ENCODE measurements around the gene PNKP.
A peak's percentile ranks its signal among the peaks of the same experiment; 100 is the strongest.

The PNKP gene

DNA sequence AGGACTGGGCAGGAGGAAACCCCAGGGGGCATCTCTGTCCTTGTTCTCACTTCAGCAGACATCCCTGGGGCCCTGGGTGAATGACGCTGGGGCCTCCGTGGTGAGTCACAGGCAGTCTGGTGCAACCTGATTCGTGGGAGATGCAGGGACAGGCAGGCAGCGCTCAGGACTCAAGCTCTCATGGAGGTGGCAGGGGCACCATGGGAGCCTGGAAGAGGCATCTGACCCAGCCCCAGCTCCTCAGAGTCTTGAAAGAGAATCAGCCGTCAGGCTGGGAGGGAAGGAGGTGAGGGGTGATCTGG lies 30.4 kb downstream of the PNKP start:
- H3K4me1 ChIP-seq (ENCODE audit: control insufficient read depth, insufficient read depth, low read length) = no peaks in the 10 kb centered on the region
- no peaks in the 10 kb centered on the region for H3K9me3 ChIP-seq (ENCODE audit: control insufficient read depth, insufficient read depth, low read depth, low read length)
- H3K27ac ChIP-seq (ENCODE audit: extremely low read depth, low read depth, low read length) = no peak overlapping the region
- POLR2A ChIA-PET = interaction anchor here (1.2 to 1.4 kb wide), 3 partner anchors 11 to 28 kb away, joined by 3 to 7 read pairs (median 4); partner anchors contain the start of gene PTOV1
- CTCF ChIA-PET = no interaction called here
- H3K4me3 ChIP-seq (ENCODE audit: low read depth, low read length) = no peak overlapping the region
- peaks cover 10 to 91% of the 10 kb centered on the region in 2 experiments for H3K36me3 ChIP-seq (ENCODE audit: control insufficient read depth in 2 of 2, insufficient read depth in 1 of 2, low read length in 2 of 2)
- TF ChIP-seq GLIS2 (tag by site-specific recombination; IDR thresholded peaks at IDR 0.05) = peak; percentile 16; the same call in 1 of the 2 replicates
- TF ChIP-seq ZBTB20 (tag by site-specific recombination; IDR thresholded peaks at IDR 0.05) = no peak
- TF ChIP-seq GLIS1 (tag by site-specific recombination; IDR thresholded peaks at IDR 0.05) = peak; percentile 57
- TF ChIP-seq IKZF3 (tag by site-specific recombination; IDR thresholded peaks at IDR 0.05) = no peak

DNA sequence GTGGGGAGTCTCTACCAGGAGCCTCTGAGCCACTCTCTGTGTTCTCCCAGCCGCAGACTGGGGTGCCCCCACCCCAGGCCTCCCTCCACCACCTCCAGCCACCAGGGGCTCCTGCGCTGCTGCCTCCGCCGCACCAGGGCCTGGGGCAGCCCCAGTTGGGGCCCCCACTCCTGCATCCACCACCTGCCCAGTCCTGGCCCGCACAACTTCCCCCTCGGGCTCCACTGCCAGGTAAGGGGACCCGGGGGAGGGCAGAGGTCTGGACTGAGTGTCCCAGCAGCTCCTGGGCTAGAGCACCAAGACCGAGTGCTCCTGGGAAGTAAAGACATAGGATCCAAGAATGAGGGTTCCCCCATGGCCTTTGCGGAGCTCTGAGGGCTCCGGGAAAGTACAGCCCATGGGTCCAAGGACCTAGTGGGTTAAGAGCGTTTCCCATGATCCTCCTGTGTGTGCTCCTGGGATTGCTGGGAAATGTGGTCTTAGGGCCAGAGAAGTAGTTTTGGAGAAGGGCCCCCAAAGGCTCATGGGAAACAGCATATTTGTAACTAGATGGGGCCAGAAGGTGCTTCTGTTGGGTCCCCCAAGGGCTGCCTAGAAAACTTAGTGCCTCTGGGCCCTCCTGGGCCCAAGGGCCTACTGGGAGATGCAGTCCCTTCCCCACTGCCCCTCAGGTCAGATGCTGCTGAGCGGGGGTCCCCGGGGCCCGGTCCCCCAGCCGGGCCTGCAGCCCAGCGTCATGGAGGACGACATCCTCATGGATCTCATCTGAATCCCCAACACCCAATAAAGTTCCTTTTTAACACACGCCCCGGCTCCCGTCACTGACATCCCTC lies 31.0 kb downstream of the PNKP start:
- Histone ChIP-seq H3K4me3 (ENCODE audit: low read depth, low read length) (no peak overlapping the region), H3K9me3 (ENCODE audit: control insufficient read depth, insufficient read depth, low read depth, low read length) (no peaks in the 10 kb centered on the region), H3K27ac (ENCODE audit: extremely low read depth, low read depth, low read length) (no peak overlapping the region), H3K36me3 (ENCODE audit: control insufficient read depth in 2 of 2, insufficient read depth in 1 of 2, low read length in 2 of 2) (peaks cover 10 to 95% of the 10 kb centered on the region in 2 experiments), H3K4me1 (ENCODE audit: control insufficient read depth, insufficient read depth, low read length) (no peaks in the 10 kb centered on the region)
- TF ChIP-seq, protein P1, sequence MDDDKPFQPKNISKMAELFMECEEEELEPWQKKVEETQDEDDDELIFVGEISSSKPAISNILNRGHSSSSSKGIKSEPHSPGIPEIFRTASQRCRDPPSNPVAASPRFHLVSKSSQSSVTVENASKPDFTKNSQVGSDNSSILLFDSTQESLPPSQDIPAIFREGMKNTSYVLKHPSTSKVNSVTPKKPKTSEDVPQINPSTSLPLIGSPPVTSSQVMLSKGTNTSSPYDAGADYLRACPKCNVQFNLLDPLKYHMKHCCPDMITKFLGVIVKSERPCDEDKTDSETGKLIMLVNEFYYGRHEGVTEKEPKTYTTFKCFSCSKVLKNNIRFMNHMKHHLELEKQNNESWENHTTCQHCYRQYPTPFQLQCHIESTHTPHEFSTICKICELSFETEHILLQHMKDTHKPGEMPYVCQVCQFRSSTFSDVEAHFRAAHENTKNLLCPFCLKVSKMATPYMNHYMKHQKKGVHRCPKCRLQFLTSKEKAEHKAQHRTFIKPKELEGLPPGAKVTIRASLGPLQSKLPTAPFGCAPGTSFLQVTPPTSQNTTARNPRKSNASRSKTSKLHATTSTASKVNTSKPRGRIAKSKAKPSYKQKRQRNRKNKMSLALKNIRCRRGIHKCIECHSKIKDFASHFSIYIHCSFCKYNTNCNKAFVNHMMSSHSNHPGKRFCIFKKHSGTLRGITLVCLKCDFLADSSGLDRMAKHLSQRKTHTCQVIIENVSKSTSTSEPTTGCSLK (tag by site-specific recombination; IDR thresholded peaks at IDR 0.05) = no peak
- TF ChIP-seq ZBTB1 (tag by site-specific recombination; IDR thresholded peaks at IDR 0.05) (no peak), ZNF146 (tag by site-specific recombination; IDR thresholded peaks at IDR 0.05) (no peak), ZNF239 (tag by site-specific recombination; IDR thresholded peaks at IDR 0.05) (no peak), ZSCAN30 (tag by site-specific recombination; IDR thresholded peaks at IDR 0.05) (no peak)
- TF ChIP-seq, protein P2, sequence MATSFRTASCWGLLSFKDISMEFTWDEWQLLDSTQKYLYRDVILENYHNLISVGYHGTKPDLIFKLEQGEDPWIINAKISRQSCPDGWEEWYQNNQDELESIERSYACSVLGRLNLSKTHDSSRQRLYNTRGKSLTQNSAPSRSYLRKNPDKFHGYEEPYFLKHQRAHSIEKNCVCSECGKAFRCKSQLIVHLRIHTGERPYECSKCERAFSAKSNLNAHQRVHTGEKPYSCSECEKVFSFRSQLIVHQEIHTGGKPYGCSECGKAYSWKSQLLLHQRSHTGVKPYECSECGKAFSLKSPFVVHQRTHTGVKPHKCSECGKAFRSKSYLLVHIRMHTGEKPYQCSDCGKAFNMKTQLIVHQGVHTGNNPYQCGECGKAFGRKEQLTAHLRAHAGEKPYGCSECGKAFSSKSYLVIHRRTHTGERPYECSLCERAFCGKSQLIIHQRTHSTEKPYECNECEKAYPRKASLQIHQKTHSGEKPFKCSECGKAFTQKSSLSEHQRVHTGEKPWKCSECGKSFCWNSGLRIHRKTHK (tag by site-specific recombination; IDR thresholded peaks at IDR 0.05) = no peak
- ChIA-PET POLR2A (interaction anchor here (1.2 to 1.9 kb wide), 3 partner anchors 12 to 29 kb away, joined by 3 to 7 read pairs (median 6); no protein-coding TSS in a partner anchor), CTCF (no interaction called here)

DNA sequence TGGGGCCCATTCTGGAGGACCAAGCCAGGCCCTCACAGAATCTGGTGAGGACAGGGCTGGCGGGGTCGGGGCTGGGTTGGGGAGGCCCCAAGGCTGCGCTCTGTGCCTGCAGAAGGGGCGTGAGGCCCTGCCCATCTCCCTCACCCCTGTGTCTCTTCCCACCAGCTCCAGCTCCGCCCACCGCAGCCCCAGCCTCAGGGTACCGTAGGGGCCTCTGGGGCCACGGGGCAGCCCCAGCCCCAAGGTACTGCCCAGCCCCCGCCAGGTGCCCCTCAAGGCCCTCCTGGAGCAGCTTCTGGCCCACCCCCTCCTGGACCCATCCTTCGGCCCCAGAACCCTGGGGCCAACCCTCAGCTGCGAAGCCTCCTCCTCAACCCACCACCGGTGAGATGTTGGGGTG lies 31.8 kb downstream of the PNKP start:
- H3K36me3 ChIP-seq (ENCODE audit: control insufficient read depth in 2 of 2, insufficient read depth in 1 of 2, low read length in 2 of 2) = peaks cover 5 to 98% of the 10 kb centered on the region in 2 experiments
- CTCF ChIA-PET = no interaction called here
- POLR2A ChIA-PET = interaction anchor here (1.3 to 1.9 kb wide), 2 partner anchors 9 to 12 kb away, joined by 6 read pairs; no protein-coding TSS in a partner anchor
- no peak overlapping the region for H3K4me3 ChIP-seq (ENCODE audit: low read depth, low read length)
- H3K27ac ChIP-seq (ENCODE audit: extremely low read depth, low read depth, low read length) = no peak overlapping the region
- H3K9me3 ChIP-seq (ENCODE audit: control insufficient read depth, insufficient read depth, low read depth, low read length) = no peaks in the 10 kb centered on the region
- H3K4me1 ChIP-seq (ENCODE audit: control insufficient read depth, insufficient read depth, low read length) = no peaks in the 10 kb centered on the region
- TF ChIP-seq ZNF529 (tag by site-specific recombination; IDR thresholded peaks at IDR 0.05; ENCODE audit: insufficient replicate concordance) (no peak), ZNF221 (tag by site-specific recombination; IDR thresholded peaks at IDR 0.05; ENCODE audit: borderline replicate concordance) (no peak), ZNF76 (tag by site-specific recombination; IDR thresholded peaks at IDR 0.05; ENCODE audit: borderline replicate concordance, low read depth) (no peak), ZNF214 (tag by site-specific recombination; IDR thresholded peaks at IDR 0.05; ENCODE audit: borderline replicate concordance) (no peak), ZSCAN30 (tag by site-specific recombination; IDR thresholded peaks at IDR 0.05) (no peak), ZEB2 (tag by site-specific recombination; IDR thresholded peaks at IDR 0.05) (no peak), ZNF596 (tag by site-specific recombination; IDR thresholded peaks at IDR 0.05) (no peak), OVOL3 (tag by site-specific recombination; IDR thresholded peaks at IDR 0.05) (no peak), ZBTB8A (tag by site-specific recombination; IDR thresholded peaks at IDR 0.05) (no peak), ZNF202 (tag by site-specific recombination; IDR thresholded peaks at IDR 0.05; ENCODE audit: borderline replicate concordance) (no peak), ZNF239 (tag by site-specific recombination; IDR thresholded peaks at IDR 0.05) (no peak), ZNF768 (tag by site-specific recombination; IDR thresholded peaks at IDR 0.05) (no peak)
- TF ChIP-seq, protein P3, sequence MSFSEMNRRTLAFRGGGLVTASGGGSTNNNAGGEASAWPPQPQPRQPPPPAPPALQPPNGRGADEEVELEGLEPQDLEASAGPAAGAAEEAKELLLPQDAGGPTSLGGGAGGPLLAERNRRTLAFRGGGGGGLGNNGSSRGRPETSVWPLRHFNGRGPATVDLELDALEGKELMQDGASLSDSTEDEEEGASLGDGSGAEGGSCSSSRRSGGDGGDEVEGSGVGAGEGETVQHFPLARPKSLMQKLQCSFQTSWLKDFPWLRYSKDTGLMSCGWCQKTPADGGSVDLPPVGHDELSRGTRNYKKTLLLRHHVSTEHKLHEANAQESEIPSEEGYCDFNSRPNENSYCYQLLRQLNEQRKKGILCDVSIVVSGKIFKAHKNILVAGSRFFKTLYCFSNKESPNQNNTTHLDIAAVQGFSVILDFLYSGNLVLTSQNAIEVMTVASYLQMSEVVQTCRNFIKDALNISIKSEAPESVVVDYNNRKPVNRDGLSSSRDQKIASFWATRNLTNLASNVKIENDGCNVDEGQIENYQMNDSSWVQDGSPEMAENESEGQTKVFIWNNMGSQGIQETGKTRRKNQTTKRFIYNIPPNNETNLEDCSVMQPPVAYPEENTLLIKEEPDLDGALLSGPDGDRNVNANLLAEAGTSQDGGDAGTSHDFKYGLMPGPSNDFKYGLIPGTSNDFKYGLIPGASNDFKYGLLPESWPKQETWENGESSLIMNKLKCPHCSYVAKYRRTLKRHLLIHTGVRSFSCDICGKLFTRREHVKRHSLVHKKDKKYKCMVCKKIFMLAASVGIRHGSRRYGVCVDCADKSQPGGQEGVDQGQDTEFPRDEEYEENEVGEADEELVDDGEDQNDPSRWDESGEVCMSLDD (tag by site-specific recombination; IDR thresholded peaks at IDR 0.05) = no peak
- TF ChIP-seq, protein P4, sequence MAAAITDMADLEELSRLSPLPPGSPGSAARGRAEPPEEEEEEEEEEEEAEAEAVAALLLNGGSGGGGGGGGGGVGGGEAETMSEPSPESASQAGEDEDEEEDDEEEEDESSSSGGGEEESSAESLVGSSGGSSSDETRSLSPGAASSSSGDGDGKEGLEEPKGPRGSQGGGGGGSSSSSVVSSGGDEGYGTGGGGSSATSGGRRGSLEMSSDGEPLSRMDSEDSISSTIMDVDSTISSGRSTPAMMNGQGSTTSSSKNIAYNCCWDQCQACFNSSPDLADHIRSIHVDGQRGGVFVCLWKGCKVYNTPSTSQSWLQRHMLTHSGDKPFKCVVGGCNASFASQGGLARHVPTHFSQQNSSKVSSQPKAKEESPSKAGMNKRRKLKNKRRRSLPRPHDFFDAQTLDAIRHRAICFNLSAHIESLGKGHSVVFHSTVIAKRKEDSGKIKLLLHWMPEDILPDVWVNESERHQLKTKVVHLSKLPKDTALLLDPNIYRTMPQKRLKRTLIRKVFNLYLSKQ (tag by site-specific recombination; IDR thresholded peaks at IDR 0.05; ENCODE audit: borderline replicate concordance) = no peak

Measured in HEK293 (cell line).